WTC11 (cell line): ENCODE results near the gene MYOZ1. TPM values are rescaled to one million over a fixed set of nuclear protein-coding genes. Genes with fewer than 3 reads are reported as not detected.
A peak's percentile ranks its signal among the peaks of the same experiment; 100 is the strongest.

ENCODE experiments used
- ATAC-seq: fragments of 200-7000 bp; cut with Tn5 transposase; 2 replicates; pipeline ENCODE4 v1.10.0; 2021; ENCODE audit warnings: mild to moderate bottlenecking, moderate library complexity
- CTCF ChIA-PET: fragments of 300-600 bp; sonication (Branson Sonifier 250); formaldehyde crosslinking; loops from one replicate; lab custom pipeline; 2021; ENCODE audit warnings: antibody characterized with exemption; lab: Charles Lee
- POLR2A ChIA-PET: fragments of 350-600 bp; sonication (Branson Sonifier 250); formaldehyde crosslinking; loops from one replicate; lab custom pipeline; 2021; ENCODE audit warnings: antibody characterized with exemption; lab: Charles Lee
- DNase-seq: peaks from one replicate; pipeline ENCODE4 v3.0.0; 2021; ENCODE audit warnings: low spot score
- H3K27ac Mint-ChIP-seq: 2 replicates; pipeline ENCODE4 v1.8.0; 2021; ENCODE audit warnings: mixed read lengths
- H3K27me3 Mint-ChIP-seq: 2 replicates; pipeline ENCODE4 v1.8.0; 2021; ENCODE audit warnings: low read depth, mild to moderate bottlenecking, moderate library complexity, mixed read lengths
- H3K36me3 Mint-ChIP-seq: 2 replicates; pipeline ENCODE4 v1.8.0; 2021; ENCODE audit warnings: mixed read lengths
- H3K4me1 Mint-ChIP-seq: 2 replicates; pipeline ENCODE4 v1.8.0; 2022; ENCODE audit warnings: mixed read lengths
- H3K4me3 Mint-ChIP-seq: 2 replicates; pipeline ENCODE4 v1.8.0; 2021; ENCODE audit warnings: mild to moderate bottlenecking, moderate library complexity, mixed read lengths
- H3K9me3 Mint-ChIP-seq: 2 replicates; pipeline ENCODE4 v1.8.0; 2021; ENCODE audit warnings: mixed read lengths
- ATF1 ChIP-seq: sonication (generic); formaldehyde crosslinking; IDR thresholded peaks from 2 replicates; pipeline ENCODE4 v1.8.1; 2023; ENCODE audit warnings: mild to moderate bottlenecking, moderate library complexity, missing genetic modification reagents
- CREM ChIP-seq: sonication (generic); formaldehyde crosslinking; IDR thresholded peaks from 2 replicates; pipeline ENCODE4 v1.8.1; 2022; ENCODE audit warnings: mild to moderate bottlenecking, missing genetic modification reagents, moderate library complexity
- EMX1 ChIP-seq: fragments of 250-450 bp; sonication (Bioruptor Pico); IDR thresholded peaks from 2 replicates; pipeline ENCODE4 v1.8.0; 2021; ENCODE audit warnings: mild to moderate bottlenecking
- GABPB1 ChIP-seq: sonication (generic); formaldehyde crosslinking; IDR thresholded peaks from 2 replicates; pipeline ENCODE4 v1.8.1; 2023; ENCODE audit warnings: mild to moderate bottlenecking, missing genetic modification reagents
- GRHL2 ChIP-seq: fragments of 250-450 bp; sonication (Bioruptor Pico); IDR thresholded peaks from 2 replicates; pipeline ENCODE4 v1.8.0; 2022; ENCODE audit warnings: mild to moderate bottlenecking, moderate library complexity; ENCODE audit not compliant: insufficient replicate concordance, severe bottlenecking
- GTF2I ChIP-seq: fragments of 250-450 bp; sonication (Bioruptor Pico); conservative IDR thresholded peaks from 2 replicates; pipeline ENCODE4 v1.4.0; 2021; ENCODE audit warnings: mild to moderate bottlenecking
- JUN ChIP-seq: sonication (generic); formaldehyde crosslinking; IDR thresholded peaks from 2 replicates; pipeline ENCODE4 v1.8.0; 2023; ENCODE audit warnings: mild to moderate bottlenecking, missing genetic modification reagents
- NFATC4 ChIP-seq: fragments of 250-450 bp; sonication (Bioruptor Pico); IDR thresholded peaks from 2 replicates; pipeline ENCODE4 v1.9.0; 2021; ENCODE audit warnings: mild to moderate bottlenecking
- NR1H2 ChIP-seq: sonication (generic); formaldehyde crosslinking; IDR thresholded peaks from 2 replicates; pipeline ENCODE4 v1.9.0; 2021; ENCODE audit warnings: mild to moderate bottlenecking, moderate library complexity, missing genetic modification reagents
- NR2C2 ChIP-seq: sonication (generic); formaldehyde crosslinking; IDR thresholded peaks from 2 replicates; pipeline ENCODE4 v1.8.0; 2022; ENCODE audit warnings: mild to moderate bottlenecking, missing genetic modification reagents
- OVOL2 ChIP-seq: fragments of 250-450 bp; sonication (Bioruptor Pico); IDR thresholded peaks from 2 replicates; pipeline ENCODE4 v1.9.0; 2021; ENCODE audit warnings: mild to moderate bottlenecking, borderline replicate concordance
- SMAD4 ChIP-seq: sonication (generic); formaldehyde crosslinking; IDR thresholded peaks from 2 replicates; pipeline ENCODE4 v1.8.0; 2022; ENCODE audit warnings: mild to moderate bottlenecking, missing genetic modification reagents
- ZNF121 ChIP-seq: sonication (generic); formaldehyde crosslinking; IDR thresholded peaks from 2 replicates; pipeline ENCODE4 v1.8.0; 2023; ENCODE audit warnings: missing genetic modification reagents
- ZNF138 ChIP-seq: sonication (generic); formaldehyde crosslinking; conservative IDR thresholded peaks from 2 replicates; pipeline ENCODE4 v1.8.1; 2022; ENCODE audit warnings: mild to moderate bottlenecking, moderate library complexity, missing genetic modification reagents
- ZNF219 ChIP-seq: sonication (generic); formaldehyde crosslinking; IDR thresholded peaks from 2 replicates; pipeline ENCODE4 v1.8.0; 2023; ENCODE audit warnings: missing genetic modification reagents, mild to moderate bottlenecking, borderline replicate concordance
- ZNF671 ChIP-seq: fragments of 250-450 bp; sonication (Bioruptor Pico); IDR thresholded peaks from 2 replicates; pipeline ENCODE4 v1.8.0; 2021; ENCODE audit warnings: mild to moderate bottlenecking
- total RNA-seq: library from RNA; stranded (reverse); gene quantifications from 3 replicates; pipeline ENCODE4 v1.2.3, GENCODE V29; 2021
- TF ChIP-seq, protein P1 (sequence below): sonication (generic); formaldehyde crosslinking; conservative IDR thresholded peaks from 2 replicates; pipeline ENCODE4 v1.8.1; 2023; ENCODE audit warnings: mild to moderate bottlenecking, low read depth, missing genetic modification reagents, moderate library complexity
- TF ChIP-seq, protein P2 (sequence below): fragments of 250-450 bp; sonication (Bioruptor Pico); IDR thresholded peaks from 2 replicates; pipeline ENCODE4 v1.9.0; 2021; ENCODE audit warnings: mild to moderate bottlenecking
- TF ChIP-seq, protein P3 (sequence below): sonication (generic); formaldehyde crosslinking; IDR thresholded peaks from 2 replicates; pipeline ENCODE4 v1.8.1; 2023; ENCODE audit warnings: mild to moderate bottlenecking, missing genetic modification reagents, moderate library complexity
- TF ChIP-seq, protein P4 (sequence below): sonication (generic); formaldehyde crosslinking; IDR thresholded peaks from 2 replicates; pipeline ENCODE4 v1.8.0; 2023; ENCODE audit warnings: mild to moderate bottlenecking, missing genetic modification reagents
- TF ChIP-seq, protein P5 (sequence below): sonication (generic); formaldehyde crosslinking; IDR thresholded peaks from 2 replicates; pipeline ENCODE4 v1.8.0; 2022; ENCODE audit warnings: mild to moderate bottlenecking, missing genetic modification reagents

Gene MYOZ1
- total RNA-seq, 1 experiment from 2014 or later: 3.0 TPM

DNA sequence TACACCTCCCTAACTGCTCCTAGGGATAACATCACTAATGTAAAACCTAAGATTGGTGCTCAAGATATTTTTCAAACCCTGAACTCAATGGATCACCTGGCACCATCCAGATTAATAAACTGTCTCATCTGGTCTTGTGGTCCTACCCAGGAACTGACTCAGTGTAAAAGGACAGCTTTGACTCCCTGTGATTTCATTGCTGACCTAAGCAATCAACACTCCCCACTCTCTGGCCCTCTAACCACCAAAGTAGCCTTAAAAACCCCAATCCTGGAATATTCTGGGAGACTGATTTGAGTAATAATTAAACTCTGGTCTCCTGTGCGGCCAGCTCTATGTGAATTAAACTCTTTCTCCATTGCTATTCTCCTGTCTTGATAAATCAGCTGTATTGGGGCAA, 43.9 kb downstream of the MYOZ1 start:
- CTCF ChIA-PET: interaction anchor here (1.1 kb wide), 1 partner anchor 68 kb away, joined by 4 read pairs; no protein-coding TSS in a partner anchor
- Mint-ChIP-seq H3K4me3 (no peak overlapping the region), H3K27me3 (no peaks in the 10 kb centered on the region), H3K27ac (no peak overlapping the region), H3K9me3 (no peaks in the 10 kb centered on the region), H3K4me1 (peaks cover 24% of the 10 kb centered on the region), H3K36me3 (no peaks in the 10 kb centered on the region)
- DNase-seq (no peak), ATAC-seq (no peak)
- no peak for TF ChIP-seq GTF2I (CRISPR knock-in tag)
- no peak for TF ChIP-seq ATF1
- TF ChIP-seq CREM (CRISPR knock-in tag): no peak
- TF ChIP-seq, protein P1, sequence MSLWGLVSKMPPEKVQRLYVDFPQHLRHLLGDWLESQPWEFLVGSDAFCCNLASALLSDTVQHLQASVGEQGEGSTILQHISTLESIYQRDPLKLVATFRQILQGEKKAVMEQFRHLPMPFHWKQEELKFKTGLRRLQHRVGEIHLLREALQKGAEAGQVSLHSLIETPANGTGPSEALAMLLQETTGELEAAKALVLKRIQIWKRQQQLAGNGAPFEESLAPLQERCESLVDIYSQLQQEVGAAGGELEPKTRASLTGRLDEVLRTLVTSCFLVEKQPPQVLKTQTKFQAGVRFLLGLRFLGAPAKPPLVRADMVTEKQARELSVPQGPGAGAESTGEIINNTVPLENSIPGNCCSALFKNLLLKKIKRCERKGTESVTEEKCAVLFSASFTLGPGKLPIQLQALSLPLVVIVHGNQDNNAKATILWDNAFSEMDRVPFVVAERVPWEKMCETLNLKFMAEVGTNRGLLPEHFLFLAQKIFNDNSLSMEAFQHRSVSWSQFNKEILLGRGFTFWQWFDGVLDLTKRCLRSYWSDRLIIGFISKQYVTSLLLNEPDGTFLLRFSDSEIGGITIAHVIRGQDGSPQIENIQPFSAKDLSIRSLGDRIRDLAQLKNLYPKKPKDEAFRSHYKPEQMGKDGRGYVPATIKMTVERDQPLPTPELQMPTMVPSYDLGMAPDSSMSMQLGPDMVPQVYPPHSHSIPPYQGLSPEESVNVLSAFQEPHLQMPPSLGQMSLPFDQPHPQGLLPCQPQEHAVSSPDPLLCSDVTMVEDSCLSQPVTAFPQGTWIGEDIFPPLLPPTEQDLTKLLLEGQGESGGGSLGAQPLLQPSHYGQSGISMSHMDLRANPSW (CRISPR knock-in tag): no peak
- TF ChIP-seq NR2C2 (CRISPR knock-in tag): no peak
- TF ChIP-seq, protein P2, sequence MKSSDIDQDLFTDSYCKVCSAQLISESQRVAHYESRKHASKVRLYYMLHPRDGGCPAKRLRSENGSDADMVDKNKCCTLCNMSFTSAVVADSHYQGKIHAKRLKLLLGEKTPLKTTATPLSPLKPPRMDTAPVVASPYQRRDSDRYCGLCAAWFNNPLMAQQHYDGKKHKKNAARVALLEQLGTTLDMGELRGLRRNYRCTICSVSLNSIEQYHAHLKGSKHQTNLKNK (CRISPR knock-in tag): no peak
- TF ChIP-seq, protein P3, sequence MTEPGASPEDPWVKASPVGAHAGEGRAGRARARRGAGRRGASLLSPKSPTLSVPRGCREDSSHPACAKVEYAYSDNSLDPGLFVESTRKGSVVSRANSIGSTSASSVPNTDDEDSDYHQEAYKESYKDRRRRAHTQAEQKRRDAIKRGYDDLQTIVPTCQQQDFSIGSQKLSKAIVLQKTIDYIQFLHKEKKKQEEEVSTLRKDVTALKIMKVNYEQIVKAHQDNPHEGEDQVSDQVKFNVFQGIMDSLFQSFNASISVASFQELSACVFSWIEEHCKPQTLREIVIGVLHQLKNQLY (CRISPR knock-in tag): no peak
- POLR2A ChIA-PET: no interaction called here

DNA sequence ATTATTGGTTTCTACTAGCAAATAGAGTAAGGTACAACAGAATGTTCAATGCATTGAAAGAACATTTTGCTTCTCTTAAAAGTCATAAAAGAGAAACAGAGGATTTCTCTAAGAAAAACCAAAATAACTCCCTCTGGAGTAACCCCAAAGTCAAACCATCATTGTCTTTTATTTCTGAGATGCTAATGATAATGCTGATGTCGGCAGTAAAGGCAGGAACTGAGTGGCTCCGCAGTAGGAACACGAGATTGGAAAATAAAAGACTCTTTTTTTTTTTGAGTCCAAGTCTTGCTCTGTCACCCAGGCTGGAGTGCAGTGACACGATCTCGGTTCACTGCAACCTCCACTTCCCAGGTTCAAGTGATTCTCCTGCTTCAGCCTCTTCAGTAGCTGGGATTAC, 47.5 kb downstream of the MYOZ1 start:
- CTCF ChIA-PET: no interaction called here
- Mint-ChIP-seq H3K36me3 (no peaks in the 10 kb centered on the region), H3K9me3 (no peaks in the 10 kb centered on the region), H3K27me3 (no peaks in the 10 kb centered on the region), H3K27ac (no peak overlapping the region; the same call in 1 of the 2 replicates), H3K4me3 (no peak overlapping the region), H3K4me1 (peaks cover 46% of the 10 kb centered on the region)
- POLR2A ChIA-PET: no interaction called here
- DNase-seq: no peak
- TF ChIP-seq JUN (CRISPR knock-in tag) (no peak), ZNF671 (CRISPR knock-in tag) (no peak), GABPB1 (no peak), EMX1 (no peak)
- ATAC-seq: no peak

DNA sequence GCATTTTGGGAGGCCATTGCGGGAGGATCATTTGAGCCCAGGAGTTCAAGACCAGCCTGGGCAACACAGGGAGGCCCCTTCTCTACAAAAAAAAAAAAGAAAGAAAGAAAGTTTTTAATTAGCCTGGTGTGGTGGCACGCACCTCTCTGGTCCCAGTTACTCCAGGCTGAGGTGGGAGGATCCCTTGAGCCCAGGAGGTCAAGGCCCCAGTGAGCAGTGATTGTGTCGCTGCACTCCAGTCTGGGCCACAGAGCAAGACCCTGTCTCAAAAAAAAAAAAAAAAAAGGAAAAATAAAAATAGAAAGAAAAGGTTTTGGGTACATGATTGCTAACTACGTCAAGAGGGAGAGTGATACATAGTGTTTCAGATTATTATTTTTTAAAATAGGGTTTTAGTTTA, 48.2 kb downstream of the MYOZ1 start:
- TF ChIP-seq ZNF121 (CRISPR knock-in tag) (peak; percentile 80; the same call in 1 of the 2 replicates), ZNF138 (CRISPR knock-in tag) (no peak)
- DNase-seq (no peak), ATAC-seq (no peak)
- POLR2A ChIA-PET: no interaction called here
- no peaks in the 10 kb centered on the region for H3K9me3 Mint-ChIP-seq
- peak overlapping the region; percentile 97 for H3K27ac Mint-ChIP-seq
- CTCF ChIA-PET: no interaction called here
- no peaks in the 10 kb centered on the region for H3K27me3 Mint-ChIP-seq
- H3K4me3 Mint-ChIP-seq: no peak overlapping the region
- peaks cover 49% of the 10 kb centered on the region for H3K4me1 Mint-ChIP-seq
- H3K36me3 Mint-ChIP-seq: 0 out of 2 replicates have a peak, but pooled peaks cover 2% of the 10 kb centered on the region

DNA sequence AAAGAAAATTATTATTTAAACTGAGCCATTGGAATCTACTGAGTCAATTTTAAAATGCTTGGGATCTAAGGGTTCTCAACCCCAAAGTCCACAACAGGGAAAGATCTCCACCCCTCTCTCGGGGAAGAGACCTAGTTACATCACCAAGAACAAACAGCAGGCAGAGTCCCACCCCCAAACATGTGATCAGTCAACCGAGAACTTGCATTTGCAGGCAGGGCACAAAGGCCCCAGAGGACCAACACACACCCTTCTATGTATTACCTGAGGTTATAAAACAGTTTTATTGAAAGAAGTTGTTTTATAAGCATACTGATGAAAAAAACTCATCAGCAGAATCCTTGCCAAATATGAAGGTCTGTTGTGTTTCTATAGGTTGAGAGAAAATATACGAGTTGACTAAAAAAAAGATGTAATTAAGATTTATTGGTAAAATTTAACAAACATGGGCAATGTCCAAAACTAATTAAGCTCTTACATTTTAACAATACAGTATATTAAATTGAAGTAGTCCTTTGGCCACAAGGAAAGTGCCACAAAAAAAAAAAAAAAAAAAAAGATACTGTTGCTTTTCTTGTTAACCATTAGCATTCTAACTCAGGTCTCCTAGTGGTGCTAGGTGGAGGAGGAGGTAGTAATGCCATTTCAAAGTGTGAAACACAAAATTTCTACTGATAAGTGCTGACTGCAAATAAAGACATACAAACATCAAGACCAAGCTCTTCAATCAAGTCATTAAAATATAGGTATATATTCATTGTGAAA, 49.2 kb downstream of the MYOZ1 start:
- ChIA-PET POLR2A (interaction anchor here (1.2 to 1.5 kb wide), 3 partner anchors 9 to 52 kb away, joined by 3 to 12 read pairs (median 6); no protein-coding TSS in a partner anchor), CTCF (interaction anchor here (0.6 to 1.5 kb wide), 2 partner anchors 36 to 63 kb away, joined by 3 to 7 read pairs; no protein-coding TSS in a partner anchor)
- H3K9me3 Mint-ChIP-seq: no peaks in the 10 kb centered on the region
- H3K4me3 Mint-ChIP-seq: peak overlapping the region; percentile 59
- ATAC-seq: peak; percentile 86
- peak; percentile 68 for DNase-seq
- no peaks in the 10 kb centered on the region for H3K27me3 Mint-ChIP-seq
- H3K4me1 Mint-ChIP-seq: peaks cover 49% of the 10 kb centered on the region
- 0 out of 2 replicates have a peak, but pooled peaks cover 2% of the 10 kb centered on the region for H3K36me3 Mint-ChIP-seq
- peak overlapping the region; percentile 99 for H3K27ac Mint-ChIP-seq
- TF ChIP-seq NFATC4 (CRISPR knock-in tag) (no peak), NR1H2 (CRISPR knock-in tag) (no peak), ZNF219 (CRISPR knock-in tag) (no peak), OVOL2 (CRISPR knock-in tag) (no peak), GRHL2 (no peak), SMAD4 (CRISPR knock-in tag) (no peak), CREM (CRISPR knock-in tag) (no peak)
- TF ChIP-seq, protein P4, sequence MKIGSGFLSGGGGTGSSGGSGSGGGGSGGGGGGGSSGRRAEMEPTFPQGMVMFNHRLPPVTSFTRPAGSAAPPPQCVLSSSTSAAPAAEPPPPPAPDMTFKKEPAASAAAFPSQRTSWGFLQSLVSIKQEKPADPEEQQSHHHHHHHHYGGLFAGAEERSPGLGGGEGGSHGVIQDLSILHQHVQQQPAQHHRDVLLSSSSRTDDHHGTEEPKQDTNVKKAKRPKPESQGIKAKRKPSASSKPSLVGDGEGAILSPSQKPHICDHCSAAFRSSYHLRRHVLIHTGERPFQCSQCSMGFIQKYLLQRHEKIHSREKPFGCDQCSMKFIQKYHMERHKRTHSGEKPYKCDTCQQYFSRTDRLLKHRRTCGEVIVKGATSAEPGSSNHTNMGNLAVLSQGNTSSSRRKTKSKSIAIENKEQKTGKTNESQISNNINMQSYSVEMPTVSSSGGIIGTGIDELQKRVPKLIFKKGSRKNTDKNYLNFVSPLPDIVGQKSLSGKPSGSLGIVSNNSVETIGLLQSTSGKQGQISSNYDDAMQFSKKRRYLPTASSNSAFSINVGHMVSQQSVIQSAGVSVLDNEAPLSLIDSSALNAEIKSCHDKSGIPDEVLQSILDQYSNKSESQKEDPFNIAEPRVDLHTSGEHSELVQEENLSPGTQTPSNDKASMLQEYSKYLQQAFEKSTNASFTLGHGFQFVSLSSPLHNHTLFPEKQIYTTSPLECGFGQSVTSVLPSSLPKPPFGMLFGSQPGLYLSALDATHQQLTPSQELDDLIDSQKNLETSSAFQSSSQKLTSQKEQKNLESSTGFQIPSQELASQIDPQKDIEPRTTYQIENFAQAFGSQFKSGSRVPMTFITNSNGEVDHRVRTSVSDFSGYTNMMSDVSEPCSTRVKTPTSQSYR: no peak
- TF ChIP-seq, protein P5, sequence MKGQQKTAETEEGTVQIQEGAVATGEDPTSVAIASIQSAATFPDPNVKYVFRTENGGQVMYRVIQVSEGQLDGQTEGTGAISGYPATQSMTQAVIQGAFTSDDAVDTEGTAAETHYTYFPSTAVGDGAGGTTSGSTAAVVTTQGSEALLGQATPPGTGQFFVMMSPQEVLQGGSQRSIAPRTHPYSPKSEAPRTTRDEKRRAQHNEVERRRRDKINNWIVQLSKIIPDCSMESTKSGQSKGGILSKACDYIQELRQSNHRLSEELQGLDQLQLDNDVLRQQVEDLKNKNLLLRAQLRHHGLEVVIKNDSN (CRISPR knock-in tag): peak; percentile 65; the same call in 1 of the 2 replicates
- TF ChIP-seq, protein P3 (CRISPR knock-in tag): no peak
